Colon (tissue), 2 donors: ENCODE results near the gene MT1F.

Experiments
- FAIRE-seq: peaks from 2 replicates; lab custom pipeline; 2012; peaks lifted over from hg19 to GRCh38; lab: Jason Lieb, UNC
- donor health status: control.
- donor health status: control.

The MT1F gene

DNA sequence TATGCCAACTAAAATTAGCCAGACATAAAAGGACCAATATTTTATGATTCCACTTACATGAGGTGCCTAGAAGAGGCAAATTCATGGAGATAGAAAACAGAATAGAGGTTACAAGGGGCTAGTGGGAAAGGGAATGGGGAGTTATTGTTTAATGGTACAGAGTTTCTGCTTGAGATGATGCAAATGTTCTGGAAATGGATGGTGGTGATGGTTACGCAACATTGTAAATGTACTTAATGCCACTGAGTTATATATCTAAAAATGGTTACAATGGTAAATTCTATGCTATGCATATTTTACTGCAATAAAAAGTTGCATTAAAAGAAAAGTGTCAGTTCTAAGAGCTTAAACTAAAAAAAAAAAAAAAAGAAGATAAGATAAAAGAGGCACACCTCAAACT is 42.4 kb downstream of the MT1F start:
- FAIRE-seq = no peak

DNA sequence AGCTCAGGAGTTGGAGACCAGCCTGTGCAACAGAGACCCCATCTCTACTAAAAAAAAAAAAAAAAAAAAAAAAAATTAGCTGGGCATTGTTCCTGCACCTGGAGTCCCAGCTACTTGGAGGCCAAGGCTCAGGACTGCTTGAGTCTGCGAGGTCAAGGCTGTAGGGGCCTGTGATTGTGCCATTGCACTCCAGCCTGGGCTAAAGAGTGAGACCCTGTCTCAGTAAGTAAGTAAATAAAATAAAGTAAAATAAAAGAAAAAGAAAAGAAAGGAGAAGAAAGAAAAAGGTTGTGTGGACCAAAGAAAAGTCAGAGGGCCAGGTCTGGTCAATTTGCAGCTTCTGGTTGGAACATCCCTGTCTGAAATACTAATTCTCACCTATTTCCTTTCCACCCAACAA is 42.9 kb downstream of the MT1F start:
- FAIRE-seq = no peak

DNA sequence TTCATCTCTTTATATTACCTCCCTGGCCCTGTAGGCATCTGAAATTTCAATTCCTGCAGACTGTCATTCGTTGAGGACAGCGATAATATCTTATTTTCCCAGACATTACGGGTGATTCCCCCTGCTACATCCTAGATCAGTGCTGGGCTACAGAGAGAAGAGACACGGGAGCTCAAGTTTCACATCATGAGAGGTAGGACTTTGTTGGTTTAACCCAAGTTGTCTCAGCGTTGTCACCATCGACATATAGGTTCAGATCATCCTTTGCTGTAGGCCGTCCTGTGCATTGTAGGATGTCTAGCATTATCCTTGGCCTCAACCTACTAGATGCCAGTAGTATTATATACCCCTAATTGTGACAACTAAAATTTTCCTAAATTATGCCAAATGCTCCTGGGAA is 43.8 kb downstream of the MT1F start:
- FAIRE-seq = no peak

DNA sequence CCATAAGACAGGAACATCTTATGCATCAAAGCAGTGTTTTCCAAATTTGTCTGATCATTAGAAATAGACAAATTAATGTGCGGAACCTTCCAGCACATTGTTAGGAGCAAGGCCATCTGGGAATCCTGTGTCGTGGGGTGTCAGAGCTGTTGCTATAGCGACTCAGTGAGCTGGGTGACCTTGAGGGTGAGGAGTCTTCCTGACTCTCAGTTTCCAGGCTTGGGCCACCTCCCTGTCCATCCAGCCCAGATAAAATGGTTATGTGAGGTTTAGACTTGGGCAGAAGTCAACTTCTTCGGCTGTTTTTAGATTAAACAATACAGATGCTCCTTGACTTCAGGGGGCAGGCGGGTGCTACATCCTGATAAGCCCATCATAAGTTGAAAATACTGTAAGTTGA is 45.1 kb downstream of the MT1F start:
- FAIRE-seq = no peak
